Measurements from ENCODE around the gene RTF1.

Gene RTF1

GRCh38 chr15:41499109-41499851 is 82.4 kb downstream of the RTF1 start:
- DNase-seq (ENCODE audit: low read depth) = peak; percentile 14
- H3K4me3 ChIP-seq (ENCODE audit: control insufficient read depth, low read depth, low read length) = no peak overlapping the region
- TF ChIP-seq CTCF (conservative IDR thresholded peaks at IDR 0.05; ENCODE audit: control insufficient read depth, insufficient read depth, low read depth, low read length) = no peak

DNA sequence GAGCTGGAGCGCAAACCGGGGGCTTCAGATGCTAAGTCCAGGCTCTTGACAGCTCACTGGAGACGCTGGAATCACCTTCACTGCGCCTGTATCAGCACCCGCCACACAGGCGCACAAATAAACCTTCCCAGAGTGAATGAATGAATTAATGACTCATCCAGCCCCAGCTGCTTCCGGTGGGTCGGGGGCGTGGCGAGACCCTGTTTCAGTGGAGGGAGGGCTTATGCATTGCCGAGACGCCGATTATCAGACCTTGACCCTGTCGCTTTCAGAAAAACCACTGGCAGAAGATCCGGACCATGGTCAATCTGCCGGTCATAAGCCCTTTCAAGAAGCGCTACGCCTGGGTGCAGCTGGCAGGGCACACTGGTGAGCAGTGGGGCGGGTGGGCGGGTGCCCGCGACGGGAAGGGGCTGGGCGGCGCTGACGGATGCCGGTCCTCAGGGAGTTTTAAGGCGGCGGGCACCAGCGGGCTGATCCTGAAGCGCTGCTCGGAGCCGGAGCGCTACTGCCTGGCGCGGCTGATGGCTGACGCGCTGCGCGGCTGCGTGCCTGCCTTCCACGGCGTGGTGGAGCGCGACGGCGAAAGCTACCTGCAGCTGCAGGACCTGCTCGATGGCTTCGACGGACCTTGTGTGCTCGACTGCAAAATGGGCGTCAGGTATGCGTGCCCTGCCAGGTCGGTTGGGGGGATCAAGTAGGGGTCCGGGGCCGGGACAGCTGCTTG is 84.5 kb downstream of the RTF1 start:
- no peak overlapping the region for H3K4me3 ChIP-seq (ENCODE audit: control insufficient read depth, low read depth, low read length)
- no peak for TF ChIP-seq CTCF (conservative IDR thresholded peaks at IDR 0.05; ENCODE audit: control insufficient read depth, insufficient read depth, low read depth, low read length)
- peak; percentile 12 for DNase-seq (ENCODE audit: low read depth)

DNA sequence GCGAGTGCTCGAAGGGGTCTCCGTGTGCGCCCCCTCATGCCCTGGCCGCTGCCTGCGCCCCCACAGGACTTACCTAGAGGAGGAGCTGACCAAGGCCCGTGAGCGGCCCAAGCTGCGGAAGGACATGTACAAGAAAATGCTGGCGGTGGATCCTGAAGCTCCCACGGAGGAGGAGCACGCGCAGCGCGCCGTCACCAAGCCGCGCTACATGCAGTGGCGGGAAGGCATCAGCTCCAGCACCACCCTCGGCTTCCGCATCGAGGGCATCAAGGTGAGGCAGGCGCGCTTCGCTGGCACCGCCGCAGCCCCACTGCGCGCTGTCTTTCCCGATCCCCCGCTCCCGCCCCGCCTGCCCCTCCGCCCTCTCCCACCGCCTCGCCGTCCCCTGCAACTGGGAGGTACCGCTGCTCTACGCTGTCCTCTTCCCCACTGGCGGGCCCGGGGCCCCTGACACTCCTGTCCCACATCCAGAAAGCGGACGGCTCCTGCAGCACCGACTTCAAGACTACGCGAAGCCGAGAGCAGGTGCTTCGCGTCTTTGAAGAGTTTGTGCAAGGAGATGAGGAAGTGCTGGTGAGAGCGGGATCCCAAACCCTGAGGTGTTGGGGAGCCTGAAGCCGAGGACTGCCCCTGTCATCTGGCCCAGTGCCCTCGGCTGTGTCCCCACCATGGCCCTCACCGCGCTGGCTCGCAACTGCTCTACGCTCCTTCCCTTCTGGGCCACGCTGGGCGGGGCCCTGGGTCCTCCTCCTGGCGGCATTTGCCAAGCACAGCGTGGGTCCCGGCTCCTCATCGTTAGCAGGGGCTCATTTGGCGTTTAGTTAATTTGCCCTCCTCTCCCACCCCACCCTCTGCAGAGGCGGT is 85.3 kb downstream of the RTF1 start:
- no peak overlapping the region for H3K4me3 ChIP-seq (ENCODE audit: control insufficient read depth, low read depth, low read length)
- no peak for DNase-seq (ENCODE audit: low read depth)
- TF ChIP-seq CTCF (conservative IDR thresholded peaks at IDR 0.05; ENCODE audit: control insufficient read depth, insufficient read depth, low read depth, low read length) = no peak

GRCh38 chr15:41502795-41503668 is 86.1 kb downstream of the RTF1 start:
- H3K4me3 ChIP-seq (ENCODE audit: control insufficient read depth, low read depth, low read length) = no peak overlapping the region
- no peak for TF ChIP-seq CTCF (conservative IDR thresholded peaks at IDR 0.05; ENCODE audit: control insufficient read depth, insufficient read depth, low read depth, low read length)
- no peak for DNase-seq (ENCODE audit: low read depth)

DNA sequence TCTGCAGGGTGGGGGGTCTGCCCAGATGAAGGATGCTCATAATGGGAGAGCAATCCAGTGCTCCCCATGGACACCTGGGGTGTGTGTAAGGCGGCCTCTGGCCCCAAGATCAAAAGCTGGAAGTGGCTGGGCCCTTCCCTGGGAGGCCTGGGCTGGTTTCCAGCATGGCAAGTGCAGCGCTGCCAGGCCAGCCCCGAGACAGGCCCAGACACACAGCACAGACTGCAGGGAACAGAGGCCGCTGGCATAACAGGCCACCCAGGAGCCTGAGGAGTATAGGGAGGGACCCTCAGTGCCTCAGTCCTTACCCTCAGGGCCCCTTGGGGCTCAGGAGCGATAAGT is 86.7 kb downstream of the RTF1 start:
- H3K4me3 ChIP-seq (ENCODE audit: control insufficient read depth, low read depth, low read length) = no peak overlapping the region
- TF ChIP-seq CTCF (conservative IDR thresholded peaks at IDR 0.05; ENCODE audit: control insufficient read depth, insufficient read depth, low read depth, low read length) = no peak

More for the DNA sequence above, 86.7 kb downstream of the RTF1 start:
- no peak for DNase-seq (ENCODE audit: low read depth)
